Measurements from ENCODE around the gene NKTR.
A peak's percentile ranks its signal among the peaks of the same experiment; 100 is the strongest.

DNA sequence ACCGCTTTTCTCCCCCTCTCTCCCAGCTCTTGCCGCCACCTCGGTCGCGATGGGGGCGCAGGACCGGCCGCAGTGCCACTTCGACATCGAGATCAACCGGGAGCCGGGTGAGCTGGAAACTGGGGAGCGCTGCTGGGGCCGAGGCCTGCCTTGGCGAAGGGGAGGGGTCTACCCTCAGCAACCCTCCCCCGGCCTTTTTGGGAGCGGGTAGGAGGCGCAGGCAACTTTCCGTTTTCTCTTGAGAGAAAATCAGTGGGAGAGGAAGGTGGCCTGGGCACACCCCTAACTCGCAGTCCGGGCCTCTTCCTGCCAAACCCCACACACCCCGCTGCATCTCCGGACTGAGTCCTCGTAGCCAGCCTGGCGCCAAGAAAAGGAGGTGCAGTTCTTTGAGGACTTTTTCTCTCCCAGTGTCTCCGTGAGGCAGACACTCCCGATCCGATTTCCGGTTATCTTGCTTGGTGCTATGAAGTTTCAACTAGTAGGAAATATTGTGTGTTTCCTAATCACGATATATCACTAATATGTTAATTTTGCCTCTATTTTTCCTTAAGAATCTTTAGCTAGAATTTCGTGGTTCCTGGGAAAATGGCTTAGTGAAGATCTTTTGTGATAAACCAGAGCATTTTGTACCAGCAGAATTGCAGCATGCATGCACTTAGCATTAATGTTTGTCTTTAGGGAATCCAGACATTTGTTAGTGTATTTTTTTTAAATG is 631 bp downstream of the NKTR start:
- TF ChIP-seq, protein P1, sequence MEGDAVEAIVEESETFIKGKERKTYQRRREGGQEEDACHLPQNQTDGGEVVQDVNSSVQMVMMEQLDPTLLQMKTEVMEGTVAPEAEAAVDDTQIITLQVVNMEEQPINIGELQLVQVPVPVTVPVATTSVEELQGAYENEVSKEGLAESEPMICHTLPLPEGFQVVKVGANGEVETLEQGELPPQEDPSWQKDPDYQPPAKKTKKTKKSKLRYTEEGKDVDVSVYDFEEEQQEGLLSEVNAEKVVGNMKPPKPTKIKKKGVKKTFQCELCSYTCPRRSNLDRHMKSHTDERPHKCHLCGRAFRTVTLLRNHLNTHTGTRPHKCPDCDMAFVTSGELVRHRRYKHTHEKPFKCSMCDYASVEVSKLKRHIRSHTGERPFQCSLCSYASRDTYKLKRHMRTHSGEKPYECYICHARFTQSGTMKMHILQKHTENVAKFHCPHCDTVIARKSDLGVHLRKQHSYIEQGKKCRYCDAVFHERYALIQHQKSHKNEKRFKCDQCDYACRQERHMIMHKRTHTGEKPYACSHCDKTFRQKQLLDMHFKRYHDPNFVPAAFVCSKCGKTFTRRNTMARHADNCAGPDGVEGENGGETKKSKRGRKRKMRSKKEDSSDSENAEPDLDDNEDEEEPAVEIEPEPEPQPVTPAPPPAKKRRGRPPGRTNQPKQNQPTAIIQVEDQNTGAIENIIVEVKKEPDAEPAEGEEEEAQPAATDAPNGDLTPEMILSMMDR (IDR thresholded peaks at IDR 0.05) = peak; percentile 11 to 51 (median 28)
- peak in 1 of 2 donors; percentile 24 for TF ChIP-seq POLR2A (IDR thresholded peaks at IDR 0.05)
- TF ChIP-seq POLR2AphosphoS5 (IDR thresholded peaks at IDR 0.05) = peak in 3 of 4 donors; percentile 4 to 46 (median 46)
